Neuronal stem cell (in vitro differentiated cells): ENCODE data around the gene RNF208.

Experiments used
- DNase-seq: peaks from one replicate; pipeline ENCODE4 v3.0.0-alpha.2; 2013; ENCODE audit warnings: low spot score
- H2AFZ ChIP-seq: one replicate; pipeline ENCODE4 v1.6.1; 2013; ENCODE audit warnings: mild to moderate bottlenecking, low read length, inconsistent platforms
- H2AK5ac ChIP-seq: 2 replicates; pipeline ENCODE4 v1.6.1; 2013; ENCODE audit warnings: low read depth, mild to moderate bottlenecking, inconsistent platforms, low read length, moderate library complexity, mixed read lengths
- H2BK120ac ChIP-seq: 2 replicates; pipeline ENCODE4 v1.6.1; 2013; ENCODE audit warnings: low read depth, mild to moderate bottlenecking, inconsistent platforms, low read length, moderate library complexity, mixed read lengths
- H2BK12ac ChIP-seq: one replicate; pipeline ENCODE4 v1.6.1; 2013; ENCODE audit warnings: low read length, inconsistent platforms
- H2BK15ac ChIP-seq: 2 replicates; pipeline ENCODE4 v1.6.1; 2013; ENCODE audit warnings: mild to moderate bottlenecking, low read length, inconsistent platforms, mixed read lengths
- H2BK5ac ChIP-seq: one replicate; pipeline ENCODE4 v1.6.1; 2013; ENCODE audit warnings: inconsistent platforms, mild to moderate bottlenecking, low read length, moderate library complexity
- H3K14ac ChIP-seq: one replicate; pipeline ENCODE4 v1.6.1; 2013; ENCODE audit warnings: low read length, inconsistent platforms
- H3K18ac ChIP-seq: 2 replicates; pipeline ENCODE4 v1.6.1; 2013; ENCODE audit warnings: low read length, inconsistent platforms
- H3K23ac ChIP-seq: 2 replicates; pipeline ENCODE4 v1.6.1; 2013; ENCODE audit warnings: low read depth, mild to moderate bottlenecking, mixed read lengths, low read length, inconsistent platforms; ENCODE audit not compliant: poor library complexity
- H3K27ac ChIP-seq: replicated peaks from 3 replicates; pipeline ENCODE4 v1.5.1; 2013; ENCODE audit warnings: low read length, inconsistent platforms
- H3K27me3 ChIP-seq, 3 experiments: 2 replicates each; pipeline ENCODE4 v1.6.1; 2013; ENCODE audit warnings: low read length in 3 of 3, mild to moderate bottlenecking in 2 of 3, inconsistent platforms in 1 of 3, low read depth in 1 of 3, mixed read lengths in 1 of 3, moderate library complexity in 1 of 3; ENCODE audit not compliant: control insufficient read depth in 3 of 3, insufficient read depth in 3 of 3
- H3K36me3 ChIP-seq, 2 donors: replicated peaks in 1 of 2; 2 replicates each; pipeline ENCODE4 v1.6.1; 2013; ENCODE audit warnings: low read length in 2 of 2; ENCODE audit not compliant: control insufficient read depth in 2 of 2, insufficient read depth in 2 of 2
- H3K4ac ChIP-seq: 2 replicates; pipeline ENCODE4 v1.6.1; 2013; ENCODE audit warnings: inconsistent platforms, mild to moderate bottlenecking, low read length, moderate library complexity
- H3K4me1 ChIP-seq, 2 donors: 1 replicate in 1 of 2; 2 replicates in 1 of 2; pipeline ENCODE4 v1.6.1; 2013; ENCODE audit warnings: low read length in 2 of 2, low read depth in 1 of 2; ENCODE audit not compliant: control insufficient read depth in 2 of 2, insufficient read depth in 1 of 2
- H3K4me2 ChIP-seq: one replicate; pipeline ENCODE4 v1.6.1; 2013; ENCODE audit warnings: mild to moderate bottlenecking, low read length, inconsistent platforms; ENCODE audit not compliant: insufficient read depth, poor library complexity, severe bottlenecking
- H3K4me3 ChIP-seq, 2 donors: 2 replicates each; pipeline ENCODE4 v1.5.1; 2013; ENCODE audit warnings: low read length in 2 of 2, mild to moderate bottlenecking in 2 of 2, inconsistent platforms in 1 of 2, moderate library complexity in 1 of 2
- H3K79me1 ChIP-seq: one replicate; pipeline ENCODE4 v1.6.1; 2013; ENCODE audit warnings: low read depth, mild to moderate bottlenecking, inconsistent platforms, low read length, moderate library complexity
- H3K9ac ChIP-seq: one replicate; pipeline ENCODE4 v1.6.1; 2013; ENCODE audit warnings: mild to moderate bottlenecking, low read depth, low read length, inconsistent platforms; ENCODE audit not compliant: poor library complexity
- H3K9me3 ChIP-seq, 2 donors: replicated peaks in 1 of 2; 2 replicates each; pipeline versions ENCODE3 to v1.6.1; 2013; ENCODE audit warnings: low read length in 2 of 2, mild to moderate bottlenecking in 2 of 2, inconsistent platforms in 1 of 2, low read depth in 1 of 2, mixed read lengths in 1 of 2, moderate library complexity in 1 of 2; ENCODE audit not compliant: control insufficient read depth in 2 of 2, insufficient read depth in 1 of 2
- H4K8ac ChIP-seq: one replicate; pipeline ENCODE4 v1.6.1; 2013; ENCODE audit warnings: low read depth, mild to moderate bottlenecking, inconsistent platforms, low read length, moderate library complexity
- H4K91ac ChIP-seq: one replicate; pipeline ENCODE4 v1.6.1; 2013; ENCODE audit warnings: low read length, low read depth, mild to moderate bottlenecking, inconsistent platforms; ENCODE audit not compliant: poor library complexity
- WGBS, 2 donors: extraction: QIAGEN DNeasy Blood & Tissue Kit; methylation state at CpG; one replicate each; pipeline ENCODE4 v1.1.7; 2013; ENCODE audit warnings: missing lambda C conversion rate in 2 of 2, mixed read lengths in 1 of 2; ENCODE audit not compliant: insufficient read length in 2 of 2, insufficient replicate concordance in 1 of 2; ENCODE audit errors: extremely low coverage in 2 of 2; 5-methylcytosine and 5-hydroxymethylcytosine counted together

RNF208 gene

GRCh38 chr9:137269231-137269772, 47.3 kb upstream of the RNF208 start:
- Histone ChIP-seq H2BK120ac (no peak overlapping the region), H3K27me3 (no peaks in the 10 kb centered on the region), H2BK12ac (no peak overlapping the region), H3K9ac (no peak overlapping the region), H4K91ac (no peak overlapping the region), H3K79me1 (peaks cover 8% of the 10 kb centered on the region), H4K8ac (no peak overlapping the region), H3K4me2 (no peak overlapping the region), H2AFZ (no peak overlapping the region), H2AK5ac (no peak overlapping the region), H3K18ac (no peak overlapping the region), H2BK5ac (no peak overlapping the region), H3K9me3 (no peaks in the 10 kb centered on the region), H3K36me3 (peaks cover 41 to 89% of the 10 kb centered on the region in 2 donors), H3K14ac (no peak overlapping the region), H3K4me1 (no peaks in the 10 kb centered on the region), H3K23ac (no peak overlapping the region), H2BK15ac (no peak overlapping the region), H3K4ac (no peak overlapping the region), H3K27ac (no peak overlapping the region), H3K4me3 (no peak overlapping the region)
- no CpG with 5 or more reads among the region's 17 CpGs for WGBS, 2 donors
- no peak for DNase-seq

- no peak for DNase-seq
- peaks cover 43 to 90% of the 10 kb centered on the region in 2 donors for H3K36me3 ChIP-seq
- no peak overlapping the region for H3K4me2 ChIP-seq
- H3K4ac ChIP-seq, result no peak overlapping the region
- peaks cover 8% of the 10 kb centered on the region for H3K79me1 ChIP-seq
- no peak overlapping the region for H4K8ac ChIP-seq
- no peak overlapping the region for H2BK120ac ChIP-seq
- H2AK5ac ChIP-seq, result no peak overlapping the region
- no peak overlapping the region for H4K91ac ChIP-seq
- no peak overlapping the region for H2BK15ac ChIP-seq
- no peak overlapping the region for H3K18ac ChIP-seq
- no peaks in the 10 kb centered on the region for H3K27me3 ChIP-seq
- no peak overlapping the region for H3K27ac ChIP-seq
- no CpG with 5 or more reads among the region's 19 CpGs for WGBS, 2 donors
- H3K9me3 ChIP-seq, result no peaks in the 10 kb centered on the region
- H2AFZ ChIP-seq, result no peak overlapping the region
- no peaks in the 10 kb centered on the region for H3K4me1 ChIP-seq
- H3K14ac ChIP-seq, result no peak overlapping the region
- no peak overlapping the region for H2BK5ac ChIP-seq
- no peak overlapping the region for H3K4me3 ChIP-seq
- H3K9ac ChIP-seq, result no peak overlapping the region
- H3K23ac ChIP-seq, result no peak overlapping the region
- no peak overlapping the region for H2BK12ac ChIP-seq
Observed at GRCh38 chr9:137268538-137269201, 46.6 kb upstream of the RNF208 start.

GRCh38 chr9:137267933-137268355, 45.9 kb upstream of the RNF208 start:
- H3K36me3 ChIP-seq, result peaks cover 43 to 88% of the 10 kb centered on the region in 2 donors
- no peaks in the 10 kb centered on the region for H3K4me1 ChIP-seq
- no peak overlapping the region for H3K14ac ChIP-seq
- H3K4me2 ChIP-seq, result no peak overlapping the region
- no peak overlapping the region for H2BK12ac ChIP-seq
- H3K79me1 ChIP-seq, result peaks cover 8% of the 10 kb centered on the region
- WGBS, 2 donors, result no CpG with 5 or more reads among the region's 6 CpGs
- no peak overlapping the region for H2BK15ac ChIP-seq
- H3K4ac ChIP-seq, result no peak overlapping the region
- no peak overlapping the region for H2AK5ac ChIP-seq
- H2AFZ ChIP-seq, result no peak overlapping the region
- no peak overlapping the region for H3K27ac ChIP-seq
- no peak overlapping the region for H3K18ac ChIP-seq
- H3K27me3 ChIP-seq, result no peaks in the 10 kb centered on the region
- H3K9me3 ChIP-seq, result no peaks in the 10 kb centered on the region
- H3K23ac ChIP-seq, result no peak overlapping the region
- H2BK120ac ChIP-seq, result no peak overlapping the region
- H2BK5ac ChIP-seq, result no peak overlapping the region
- DNase-seq, result no peak
- no peak overlapping the region for H3K4me3 ChIP-seq
- no peak overlapping the region for H3K9ac ChIP-seq
- H4K8ac ChIP-seq, result no peak overlapping the region
- no peak overlapping the region for H4K91ac ChIP-seq

- DNase-seq, result no peak
- peaks cover 5% of the 10 kb centered on the region for H3K79me1 ChIP-seq
- H3K4me3 ChIP-seq, result no peak overlapping the region
- H2BK120ac ChIP-seq, result no peak overlapping the region
- no peak overlapping the region for H3K4ac ChIP-seq
- H3K4me1 ChIP-seq, result no peaks in the 10 kb centered on the region
- WGBS, 2 donors, result no CpG with 5 or more reads among the region's 34 CpGs
- H3K27me3 ChIP-seq, result no peaks in the 10 kb centered on the region
- H2BK12ac ChIP-seq, result no peak overlapping the region
- H3K4me2 ChIP-seq, result no peak overlapping the region
- no peak overlapping the region for H3K27ac ChIP-seq
- peak overlapping the region; percentile 66 for H2BK5ac ChIP-seq
- no peak overlapping the region for H3K14ac ChIP-seq
- no peak overlapping the region for H2AK5ac ChIP-seq
- no peak overlapping the region for H2AFZ ChIP-seq
- no peak overlapping the region for H4K8ac ChIP-seq
- H2BK15ac ChIP-seq, result no peak overlapping the region
- peaks cover 37 to 84% of the 10 kb centered on the region in 2 donors for H3K36me3 ChIP-seq
- H3K23ac ChIP-seq, result no peak overlapping the region
- no peaks in the 10 kb centered on the region for H3K9me3 ChIP-seq
- H3K18ac ChIP-seq, result no peak overlapping the region
- H3K9ac ChIP-seq, result no peak overlapping the region
- no peak overlapping the region for H4K91ac ChIP-seq
Observed at GRCh38 chr9:137266585-137267453, 44.8 kb upstream of the RNF208 start.
